ENCODE results near the gene MIA3. TPM values are rescaled to one million over a fixed set of nuclear protein-coding genes. Genes with fewer than 3 reads are reported as not detected.

The MIA3 gene
- total RNA-seq, 4 donors from 2014 or later = 29.9 to 62.3 (median 46.1) TPM

DNA sequence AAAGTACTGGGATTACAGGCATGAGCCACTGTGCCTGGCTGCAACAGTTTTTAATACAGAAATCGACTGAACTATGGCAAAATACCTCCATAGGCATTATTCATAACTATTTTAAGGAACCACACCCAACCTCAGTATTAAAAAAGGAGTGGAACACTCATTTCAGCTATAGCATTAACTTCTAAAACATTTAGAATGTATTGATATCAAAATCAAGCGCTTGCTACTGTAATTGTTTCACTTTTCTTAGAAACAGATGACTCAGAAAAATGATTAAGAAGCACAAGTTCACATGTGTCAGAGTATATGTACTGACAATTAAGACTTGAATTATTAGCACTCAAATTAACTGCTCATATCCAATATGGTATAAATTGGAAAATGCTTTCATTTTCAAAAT, 79.3 kb downstream of the MIA3 start:
- Histone ChIP-seq H3K36me3 (peaks cover 36% of the 10 kb centered on the region), H3K9me3 (no peaks in the 10 kb centered on the region), H3K27ac (no peak overlapping the region), H3K4me3 (no peak overlapping the region), H3K4me1 (no peaks in the 10 kb centered on the region), H3K27me3 (no peaks in the 10 kb centered on the region)
- no peak for DNase-seq (ENCODE audit: low spot score in 2 of 2)
- 76% methylated on average over 2 of the region's 2 CpGs for WGBS
- TF ChIP-seq, protein P1, sequence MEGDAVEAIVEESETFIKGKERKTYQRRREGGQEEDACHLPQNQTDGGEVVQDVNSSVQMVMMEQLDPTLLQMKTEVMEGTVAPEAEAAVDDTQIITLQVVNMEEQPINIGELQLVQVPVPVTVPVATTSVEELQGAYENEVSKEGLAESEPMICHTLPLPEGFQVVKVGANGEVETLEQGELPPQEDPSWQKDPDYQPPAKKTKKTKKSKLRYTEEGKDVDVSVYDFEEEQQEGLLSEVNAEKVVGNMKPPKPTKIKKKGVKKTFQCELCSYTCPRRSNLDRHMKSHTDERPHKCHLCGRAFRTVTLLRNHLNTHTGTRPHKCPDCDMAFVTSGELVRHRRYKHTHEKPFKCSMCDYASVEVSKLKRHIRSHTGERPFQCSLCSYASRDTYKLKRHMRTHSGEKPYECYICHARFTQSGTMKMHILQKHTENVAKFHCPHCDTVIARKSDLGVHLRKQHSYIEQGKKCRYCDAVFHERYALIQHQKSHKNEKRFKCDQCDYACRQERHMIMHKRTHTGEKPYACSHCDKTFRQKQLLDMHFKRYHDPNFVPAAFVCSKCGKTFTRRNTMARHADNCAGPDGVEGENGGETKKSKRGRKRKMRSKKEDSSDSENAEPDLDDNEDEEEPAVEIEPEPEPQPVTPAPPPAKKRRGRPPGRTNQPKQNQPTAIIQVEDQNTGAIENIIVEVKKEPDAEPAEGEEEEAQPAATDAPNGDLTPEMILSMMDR (IDR thresholded peaks at IDR 0.05) = no peak
- TF ChIP-seq POLR2A (IDR thresholded peaks at IDR 0.05) = no peak
- no peak for TF ChIP-seq POLR2AphosphoS5 (IDR thresholded peaks at IDR 0.05)
- TF ChIP-seq EP300 (IDR thresholded peaks at IDR 0.05) = no peak

DNA sequence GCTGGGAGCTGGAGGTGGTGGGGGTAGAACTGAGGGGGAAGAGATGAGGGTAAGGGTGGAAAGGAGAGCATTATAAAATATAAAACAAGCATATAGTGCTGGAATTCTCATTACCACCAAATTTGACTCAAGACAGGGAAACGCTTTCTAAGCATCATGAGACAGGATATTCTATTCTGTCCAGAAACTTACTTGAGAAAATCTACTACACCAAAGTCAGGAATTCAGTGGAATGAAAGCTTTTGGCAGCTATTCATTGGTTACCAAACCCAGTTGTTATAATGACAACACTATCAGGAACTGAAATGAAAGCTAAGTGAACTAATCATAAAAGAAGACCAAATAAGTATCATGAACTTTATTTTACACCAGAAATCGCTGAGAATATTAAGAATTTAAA, 79.9 kb downstream of the MIA3 start:
- H3K36me3 ChIP-seq = peaks cover 42% of the 10 kb centered on the region
- no peaks in the 10 kb centered on the region for H3K9me3 ChIP-seq
- H3K27me3 ChIP-seq = no peaks in the 10 kb centered on the region
- DNase-seq (ENCODE audit: low spot score in 2 of 2) = no peak
- 82% methylated on average over 2 of the region's 2 CpGs for WGBS
- H3K27ac ChIP-seq = no peak overlapping the region
- TF ChIP-seq POLR2A (IDR thresholded peaks at IDR 0.05) (no peak), POLR2AphosphoS5 (IDR thresholded peaks at IDR 0.05) (no peak), EP300 (IDR thresholded peaks at IDR 0.05) (no peak)
- TF ChIP-seq, protein P1 (IDR thresholded peaks at IDR 0.05) = no peak
- no peak overlapping the region for H3K4me3 ChIP-seq
- H3K4me1 ChIP-seq = no peaks in the 10 kb centered on the region

DNA sequence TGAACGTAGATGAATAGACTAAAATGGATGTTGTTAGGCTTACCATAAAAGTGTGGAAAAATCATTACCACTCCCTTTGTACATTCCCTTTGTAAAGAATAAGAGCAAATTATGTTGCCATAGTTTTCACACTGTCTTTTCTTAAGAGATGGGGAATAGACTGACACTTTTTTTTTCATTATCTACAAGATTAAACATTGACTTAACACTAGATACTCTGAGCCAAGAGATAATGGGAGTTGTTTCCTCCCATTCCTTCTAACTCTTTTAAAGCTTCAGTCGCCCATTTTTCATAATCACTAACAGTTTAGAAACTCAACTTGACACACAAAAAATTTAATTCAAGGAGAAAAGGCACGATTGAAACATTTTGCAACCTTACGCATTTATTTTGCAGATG, 84.3 kb downstream of the MIA3 start:
- Histone ChIP-seq H3K4me1 (no peaks in the 10 kb centered on the region), H3K27ac (no peak overlapping the region), H3K27me3 (no peaks in the 10 kb centered on the region), H3K36me3 (peaks cover 38% of the 10 kb centered on the region), H3K9me3 (no peaks in the 10 kb centered on the region), H3K4me3 (no peak overlapping the region)
- no peak for TF ChIP-seq POLR2A (IDR thresholded peaks at IDR 0.05)
- no peak for TF ChIP-seq POLR2AphosphoS5 (IDR thresholded peaks at IDR 0.05)
- no peak for TF ChIP-seq EP300 (IDR thresholded peaks at IDR 0.05)
- TF ChIP-seq, protein P1 (IDR thresholded peaks at IDR 0.05) = no peak
- DNase-seq (ENCODE audit: low spot score in 2 of 2) = no peak
- WGBS = 97% methylated on average over 4 of the region's 4 CpGs

DNA sequence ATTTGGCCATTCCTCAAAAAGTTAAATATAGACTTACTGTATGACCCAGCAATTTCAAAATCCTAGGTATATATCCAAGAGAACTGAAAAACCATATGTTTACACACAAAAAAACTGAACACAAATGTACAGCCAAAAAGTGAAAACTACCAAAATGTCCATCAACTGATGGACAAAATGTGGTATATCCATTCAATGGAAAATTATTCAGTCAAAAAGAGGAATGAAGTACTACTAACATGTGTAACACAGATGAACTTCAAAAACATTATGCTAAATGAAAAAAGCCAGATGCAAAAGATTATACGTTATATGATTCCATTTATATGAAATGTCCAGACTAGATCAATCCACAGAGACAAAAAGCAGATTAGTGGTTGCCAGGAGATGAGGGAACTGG, 86.4 kb downstream of the MIA3 start:
- Histone ChIP-seq H3K27ac (no peak overlapping the region), H3K36me3 (peaks cover 32% of the 10 kb centered on the region), H3K27me3 (no peaks in the 10 kb centered on the region), H3K9me3 (no peaks in the 10 kb centered on the region), H3K4me1 (no peaks in the 10 kb centered on the region), H3K4me3 (no peak overlapping the region)
- no peak for DNase-seq (ENCODE audit: low spot score in 2 of 2)
- 89% methylated on average over 1 of the region's 1 CpG for WGBS
- no peak for TF ChIP-seq EP300 (IDR thresholded peaks at IDR 0.05)
- TF ChIP-seq, protein P1 (IDR thresholded peaks at IDR 0.05) = no peak
- TF ChIP-seq POLR2AphosphoS5 (IDR thresholded peaks at IDR 0.05) = no peak
- no peak for TF ChIP-seq POLR2A (IDR thresholded peaks at IDR 0.05)

DNA sequence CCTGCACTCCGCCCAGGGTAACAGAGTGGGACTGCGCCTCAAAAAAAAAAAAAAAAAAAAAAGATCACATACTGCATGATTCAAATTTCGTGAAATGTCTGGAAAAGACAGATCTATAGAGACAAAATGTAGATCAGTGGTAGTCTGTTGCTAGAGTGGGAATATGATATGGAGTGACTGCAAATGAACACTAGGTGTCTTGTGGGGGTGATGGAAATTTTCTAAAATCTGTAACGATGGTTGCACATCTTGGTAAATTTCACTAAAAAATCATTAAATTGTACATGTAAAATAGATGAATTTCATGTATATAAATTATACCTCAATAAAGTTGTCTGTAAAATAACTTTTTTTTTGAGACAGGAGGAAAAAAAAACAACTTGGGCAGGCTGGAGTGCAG, 88.9 kb downstream of the MIA3 start:
- H3K4me1 ChIP-seq = peaks cover 13% of the 10 kb centered on the region
- peaks cover 12% of the 10 kb centered on the region for H3K36me3 ChIP-seq
- no peaks in the 10 kb centered on the region for H3K27me3 ChIP-seq
- no peak overlapping the region for H3K4me3 ChIP-seq
- 96% methylated on average over 4 of the region's 4 CpGs for WGBS
- no peak for DNase-seq (ENCODE audit: low spot score in 2 of 2)
- no peak overlapping the region for H3K27ac ChIP-seq
- TF ChIP-seq, protein P1 (IDR thresholded peaks at IDR 0.05) = no peak
- TF ChIP-seq EP300 (IDR thresholded peaks at IDR 0.05) = no peak
- H3K9me3 ChIP-seq = no peaks in the 10 kb centered on the region
